ENCODE results near the gene MCF2L.
"Not testable (repeated sequence)": the region's sequence is repeated elsewhere in the genome, so short reads cannot be mapped to it uniquely, and the experiment has no call there.

MCF2L gene

GRCh38 chr13:113053801-113054604 is 85.0 kb downstream of the MCF2L start:
- Histone ChIP-seq H3K36me3 (peaks cover 27% of the 10 kb centered on the region), H3K27me3 (ENCODE audit: insufficient read depth, low read depth, severe bottlenecking) (no peaks in the 10 kb centered on the region), H3K27ac (no peak overlapping the region), H3K9me3 (ENCODE audit: severe bottlenecking) (peaks cover 9% of the 10 kb centered on the region), H3K4me3 (ENCODE audit: low read depth, low read length) (no peak overlapping the region)
- DNase-seq, result no peak
- TF ChIP-seq, protein P1, sequence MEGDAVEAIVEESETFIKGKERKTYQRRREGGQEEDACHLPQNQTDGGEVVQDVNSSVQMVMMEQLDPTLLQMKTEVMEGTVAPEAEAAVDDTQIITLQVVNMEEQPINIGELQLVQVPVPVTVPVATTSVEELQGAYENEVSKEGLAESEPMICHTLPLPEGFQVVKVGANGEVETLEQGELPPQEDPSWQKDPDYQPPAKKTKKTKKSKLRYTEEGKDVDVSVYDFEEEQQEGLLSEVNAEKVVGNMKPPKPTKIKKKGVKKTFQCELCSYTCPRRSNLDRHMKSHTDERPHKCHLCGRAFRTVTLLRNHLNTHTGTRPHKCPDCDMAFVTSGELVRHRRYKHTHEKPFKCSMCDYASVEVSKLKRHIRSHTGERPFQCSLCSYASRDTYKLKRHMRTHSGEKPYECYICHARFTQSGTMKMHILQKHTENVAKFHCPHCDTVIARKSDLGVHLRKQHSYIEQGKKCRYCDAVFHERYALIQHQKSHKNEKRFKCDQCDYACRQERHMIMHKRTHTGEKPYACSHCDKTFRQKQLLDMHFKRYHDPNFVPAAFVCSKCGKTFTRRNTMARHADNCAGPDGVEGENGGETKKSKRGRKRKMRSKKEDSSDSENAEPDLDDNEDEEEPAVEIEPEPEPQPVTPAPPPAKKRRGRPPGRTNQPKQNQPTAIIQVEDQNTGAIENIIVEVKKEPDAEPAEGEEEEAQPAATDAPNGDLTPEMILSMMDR (IDR thresholded peaks at IDR 0.05; ENCODE audit: low read depth, low read length), result no peak

- no peak for DNase-seq
- TF ChIP-seq, protein P1 (IDR thresholded peaks at IDR 0.05; ENCODE audit: low read depth, low read length), result no peak
- Histone ChIP-seq H3K27me3 (ENCODE audit: insufficient read depth, low read depth, severe bottlenecking) (no peaks in the 10 kb centered on the region), H3K36me3 (peaks cover 47% of the 10 kb centered on the region), H3K9me3 (ENCODE audit: severe bottlenecking) (peaks cover 9% of the 10 kb centered on the region), H3K27ac (no peak overlapping the region), H3K4me3 (ENCODE audit: low read depth, low read length) (no peak overlapping the region)
These were observed 88.1 kb downstream of the MCF2L start for GRCh38 chr13:113057084-113057483.

GRCh38 chr13:113057559-113057958 is 88.5 kb downstream of the MCF2L start:
- not testable (repeated sequence) for H3K27me3 ChIP-seq (ENCODE audit: insufficient read depth, low read depth, severe bottlenecking); H3K27ac ChIP-seq; H3K9me3 ChIP-seq (ENCODE audit: severe bottlenecking); H3K4me3 ChIP-seq (ENCODE audit: low read depth, low read length); DNase-seq
- H3K36me3 ChIP-seq, result peaks cover 45% of the 10 kb centered on the region

DNA sequence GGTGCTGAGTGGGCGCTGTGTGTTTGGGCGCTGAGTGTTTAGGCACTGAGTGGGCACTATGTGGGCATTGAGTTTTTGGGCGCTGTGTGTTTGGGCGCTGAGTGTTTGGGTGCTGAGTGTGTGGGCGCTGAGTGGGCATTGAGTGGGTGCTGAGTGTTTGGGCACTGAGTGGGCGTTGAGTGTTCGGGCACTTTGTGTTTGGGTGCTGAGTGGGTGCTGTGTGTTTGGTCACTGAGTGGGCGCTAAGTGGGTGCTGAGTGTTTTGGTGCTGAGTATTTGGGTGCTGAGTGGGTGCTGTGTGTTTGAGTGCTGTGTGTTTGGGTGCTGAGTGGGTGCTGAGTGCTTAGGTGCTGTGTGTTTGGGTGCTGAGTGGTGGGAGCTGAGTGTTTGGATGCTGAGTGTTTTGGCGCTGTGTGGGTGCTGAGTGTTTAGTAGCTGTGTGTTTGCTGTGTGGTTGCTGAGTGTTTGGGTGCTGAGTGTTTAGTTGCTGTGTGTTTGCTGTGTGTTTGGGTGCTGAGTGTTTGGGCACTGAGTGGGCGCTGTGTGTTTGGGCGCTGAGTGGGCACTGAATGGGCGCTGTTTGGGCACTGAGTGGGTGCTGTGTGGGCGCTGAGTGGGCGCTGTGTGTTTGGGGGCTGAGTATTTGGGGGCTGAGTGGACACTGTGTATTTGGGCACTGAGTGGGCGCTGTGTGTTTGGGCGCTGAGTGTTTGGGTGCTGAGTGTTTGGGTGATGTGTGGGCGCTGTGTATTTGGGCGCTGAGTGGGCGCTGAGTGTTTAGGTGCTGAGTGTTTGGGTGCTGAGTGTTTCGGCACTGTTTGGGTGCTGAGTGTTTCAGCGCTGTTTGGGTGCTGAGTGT is 89.3 kb downstream of the MCF2L start:
- Histone ChIP-seq H3K27me3 (ENCODE audit: insufficient read depth, low read depth, severe bottlenecking) (no peaks in the 10 kb centered on the region), H3K27ac (no peak overlapping the region), H3K9me3 (ENCODE audit: severe bottlenecking) (peaks cover 9% of the 10 kb centered on the region), H3K4me3 (ENCODE audit: low read depth, low read length) (no peak overlapping the region), H3K36me3 (peaks cover 45% of the 10 kb centered on the region)
- DNase-seq, result no peak
- TF ChIP-seq, protein P1 (IDR thresholded peaks at IDR 0.05; ENCODE audit: low read depth, low read length), result no peak

DNA sequence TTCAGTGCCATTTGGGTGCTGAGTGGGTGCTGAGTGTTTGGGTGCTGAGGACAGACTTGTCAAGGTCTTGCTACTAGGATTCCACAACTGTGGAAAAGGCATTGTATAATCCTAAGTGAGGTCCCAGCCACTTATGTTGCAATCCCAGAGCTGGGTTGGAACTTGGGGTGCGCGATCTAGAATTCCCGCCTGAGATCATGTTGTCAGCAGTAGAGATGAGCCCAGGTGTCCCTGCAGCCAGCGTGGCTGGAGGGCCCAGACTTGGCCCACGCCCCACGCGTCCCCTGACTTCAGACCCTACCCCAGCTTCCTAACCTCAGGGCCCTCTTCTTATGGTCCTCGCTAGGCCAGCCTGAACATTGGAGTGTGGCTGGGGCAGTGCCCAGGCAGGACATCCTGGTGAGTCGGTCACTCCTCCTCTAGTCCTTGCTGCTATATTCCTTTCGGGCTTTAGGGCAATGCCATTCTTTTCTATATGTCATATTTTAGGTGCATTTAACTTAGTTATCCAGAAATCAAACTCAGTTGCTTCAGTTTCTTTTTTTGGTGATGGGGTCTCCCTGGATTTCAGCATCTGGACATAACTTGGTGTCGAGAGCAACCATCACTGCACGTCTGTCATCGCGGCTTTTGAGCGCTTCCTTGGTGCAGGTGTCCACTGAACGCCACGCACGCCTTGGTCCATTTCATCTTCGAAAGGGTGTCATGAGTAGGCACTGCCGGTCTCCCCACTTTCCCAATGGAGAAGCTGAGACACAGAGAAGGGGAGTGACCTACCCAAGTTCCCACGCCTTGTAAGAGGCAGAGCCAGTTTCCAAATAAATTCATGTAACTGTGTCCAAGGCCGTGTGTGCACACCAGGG is 90.2 kb downstream of the MCF2L start:
- no peak overlapping the region for H3K27ac ChIP-seq
- H3K9me3 ChIP-seq (ENCODE audit: severe bottlenecking), result peaks cover 9% of the 10 kb centered on the region
- H3K27me3 ChIP-seq (ENCODE audit: insufficient read depth, low read depth, severe bottlenecking), result no peaks in the 10 kb centered on the region
- peaks cover 43% of the 10 kb centered on the region for H3K36me3 ChIP-seq
- DNase-seq, result no peak
- TF ChIP-seq, protein P1 (IDR thresholded peaks at IDR 0.05; ENCODE audit: low read depth, low read length), result no peak
- H3K4me3 ChIP-seq (ENCODE audit: low read depth, low read length), result no peak overlapping the region
